Activated CD4-positive, CD25-positive, alpha-beta regulatory T cell treated with anti-CD3 and anti-CD28 coated beads, Interleukin-2, amount 50 U/mL, for 24 hours (primary cell): ENCODE measurements around the gene CCBE1.
A peak's percentile ranks its signal among the peaks of the same experiment; 100 is the strongest.

ENCODE experiments used
- ATAC-seq, 2 donors: fragments of 150-1000 bp; cut with Tn5 transposase; one replicate each; pipeline ENCODE4 v1.10.0; 2021; ENCODE audit warnings: mild to moderate bottlenecking in 1 of 2, moderate library complexity in 1 of 2

CCBE1 gene

GRCh38 chr18:59565957-59566356 lies 131.3 kb downstream of the CCBE1 start:
- ATAC-seq: no peak

DNA sequence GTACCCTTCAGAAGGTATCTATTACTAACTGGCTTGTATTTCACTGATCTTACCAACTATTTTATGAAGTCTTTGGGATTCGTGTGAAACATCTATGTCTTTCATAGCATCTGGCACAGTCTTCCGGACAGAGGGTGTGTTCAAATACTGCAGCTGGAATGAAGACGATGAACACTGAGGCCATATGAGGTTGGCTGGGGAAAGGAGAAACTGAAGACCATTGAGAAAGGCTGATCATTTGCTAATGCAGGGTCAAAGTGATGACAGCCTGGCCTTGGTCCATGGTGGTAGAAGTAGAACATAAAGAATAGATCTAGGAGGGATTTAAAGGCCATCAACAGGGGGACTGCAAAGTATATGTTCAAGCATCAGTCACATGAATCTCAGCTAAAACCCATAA lies 132.7 kb downstream of the CCBE1 start:
- no peak for ATAC-seq

DNA sequence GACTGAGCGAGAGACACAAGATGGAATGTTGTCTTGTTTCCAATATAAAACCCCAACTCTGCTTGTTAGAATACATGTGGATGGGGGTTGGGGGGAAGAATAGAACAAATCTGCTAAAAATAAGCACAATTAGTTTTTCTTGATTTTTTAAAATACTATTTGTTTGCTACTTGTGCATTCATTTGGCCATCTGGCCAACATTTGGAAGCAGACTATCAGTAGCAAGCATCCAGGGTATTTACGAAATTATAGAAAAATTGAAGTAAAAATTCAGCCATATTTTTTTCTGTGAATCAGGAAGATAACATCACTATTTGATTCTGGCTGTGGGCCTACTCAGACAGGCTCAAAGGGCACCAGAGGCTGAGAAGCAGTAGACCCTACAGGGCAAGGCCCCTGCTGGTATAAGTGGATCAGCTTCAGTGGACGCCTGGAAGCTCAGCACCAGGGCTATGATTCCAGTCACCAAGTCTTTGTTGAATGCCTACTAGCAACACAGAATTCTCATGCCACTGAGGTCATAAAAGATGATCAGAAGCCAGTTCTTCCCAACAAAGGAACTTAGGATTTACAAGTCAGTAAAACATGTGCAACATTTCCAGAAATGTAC lies 133.9 kb downstream of the CCBE1 start:
- no peak for ATAC-seq

DNA sequence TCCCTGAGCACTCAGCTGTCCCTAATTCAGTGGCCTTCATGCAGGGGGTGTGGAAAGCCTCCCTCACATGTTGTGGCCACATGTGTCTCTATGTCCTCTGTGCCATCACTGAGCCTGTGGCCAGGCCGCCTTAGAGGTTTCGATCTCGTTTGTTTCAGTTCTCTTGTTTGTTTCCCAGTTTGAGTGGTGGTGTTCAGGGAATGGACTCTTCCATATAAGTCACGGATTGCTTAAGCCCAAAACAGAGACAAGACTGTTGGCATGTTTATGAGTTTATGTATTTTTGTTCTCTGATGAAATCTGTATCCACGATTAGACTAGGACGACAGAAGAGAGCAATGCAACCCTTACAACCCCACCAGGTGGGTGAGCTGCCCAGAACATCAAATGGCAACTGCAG lies 134.5 kb downstream of the CCBE1 start:
- ATAC-seq: no peak

- ATAC-seq: no peak
Observed at GRCh38 chr18:59561612-59562011, 135.6 kb downstream of the CCBE1 start.

DNA sequence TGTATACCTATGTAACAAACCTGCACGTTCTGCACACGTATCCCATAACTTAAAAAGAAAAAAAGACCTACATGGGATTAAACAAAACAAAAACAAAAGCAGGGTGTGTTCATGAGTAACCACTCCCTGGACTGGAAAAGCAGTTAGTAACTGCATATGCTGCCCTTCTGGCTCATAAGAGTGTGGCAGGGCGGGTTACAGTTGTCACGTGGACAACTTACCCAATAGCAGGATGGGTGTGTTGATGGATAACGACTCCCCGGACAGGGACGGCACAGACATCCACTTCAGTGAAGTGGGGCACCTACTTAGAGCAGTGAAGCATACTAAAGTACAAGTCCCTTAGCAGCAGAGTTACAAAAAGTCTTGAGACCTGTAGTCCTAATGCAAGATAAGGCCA lies 136.7 kb downstream of the CCBE1 start:
- no peak for ATAC-seq

DNA sequence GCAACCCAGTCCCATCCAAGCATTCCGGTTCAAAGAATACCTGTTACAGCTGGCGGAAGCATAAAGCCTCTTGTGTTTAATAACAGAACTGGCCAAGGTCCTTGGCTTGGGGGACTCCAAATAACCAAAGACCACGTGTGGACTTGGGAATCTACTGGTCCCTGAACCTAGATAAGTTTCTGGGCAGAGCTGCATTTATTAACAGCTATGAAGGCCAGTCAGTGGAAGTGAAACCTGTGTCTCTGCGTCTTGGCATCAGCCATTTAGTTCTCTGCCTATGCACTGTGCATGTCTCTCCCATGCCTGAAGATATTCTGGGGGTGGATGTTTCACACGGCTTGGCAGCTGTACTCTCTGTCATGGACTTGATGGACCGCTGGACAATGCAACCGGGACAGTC lies 137.7 kb downstream of the CCBE1 start:
- ATAC-seq: no peak

- ATAC-seq: no peak
Observed at GRCh38 chr18:59555995-59556659, 141.1 kb downstream of the CCBE1 start.

- no peak for ATAC-seq
Observed at GRCh38 chr18:59554796-59555335, 142.4 kb downstream of the CCBE1 start.

- no peak for ATAC-seq
Observed at GRCh38 chr18:59553273-59553870, 143.9 kb downstream of the CCBE1 start.

DNA sequence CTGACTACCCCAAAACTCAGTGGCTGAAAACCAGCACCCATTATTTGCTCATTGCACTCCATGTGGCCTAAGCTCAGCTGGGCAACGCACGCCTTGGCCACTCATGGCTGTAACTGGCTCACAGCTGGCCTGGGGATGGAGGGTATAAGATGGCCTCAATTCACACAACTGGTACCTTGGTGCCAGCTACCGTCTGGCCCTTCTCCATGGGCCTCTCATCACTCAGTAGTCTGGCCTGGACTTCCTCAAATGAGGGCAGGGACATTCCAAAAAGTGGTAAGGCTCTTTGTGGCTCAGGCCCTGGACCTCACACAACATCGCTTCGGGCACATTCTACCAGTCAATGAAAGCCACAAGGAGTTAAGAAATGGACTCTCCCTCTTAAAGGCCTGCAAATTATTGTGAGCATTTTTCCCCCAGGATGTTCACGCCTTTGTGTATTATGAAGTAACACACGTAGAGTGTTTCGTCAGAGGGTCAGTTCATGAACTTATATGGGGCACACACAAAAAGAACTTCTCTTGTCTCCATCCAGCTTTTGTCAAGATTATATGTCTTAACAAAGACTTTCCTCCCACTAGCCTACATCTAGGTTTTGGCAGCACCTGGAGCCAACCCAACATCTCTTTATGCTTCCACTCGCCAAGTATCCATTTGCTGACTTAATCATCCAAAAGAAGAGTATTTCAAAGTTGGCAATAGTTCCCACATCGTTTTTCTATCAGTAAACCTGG lies 145.2 kb downstream of the CCBE1 start:
- no peak for ATAC-seq

- no peak for ATAC-seq
Observed at GRCh38 chr18:59550174-59550516, 147.1 kb downstream of the CCBE1 start.

DNA sequence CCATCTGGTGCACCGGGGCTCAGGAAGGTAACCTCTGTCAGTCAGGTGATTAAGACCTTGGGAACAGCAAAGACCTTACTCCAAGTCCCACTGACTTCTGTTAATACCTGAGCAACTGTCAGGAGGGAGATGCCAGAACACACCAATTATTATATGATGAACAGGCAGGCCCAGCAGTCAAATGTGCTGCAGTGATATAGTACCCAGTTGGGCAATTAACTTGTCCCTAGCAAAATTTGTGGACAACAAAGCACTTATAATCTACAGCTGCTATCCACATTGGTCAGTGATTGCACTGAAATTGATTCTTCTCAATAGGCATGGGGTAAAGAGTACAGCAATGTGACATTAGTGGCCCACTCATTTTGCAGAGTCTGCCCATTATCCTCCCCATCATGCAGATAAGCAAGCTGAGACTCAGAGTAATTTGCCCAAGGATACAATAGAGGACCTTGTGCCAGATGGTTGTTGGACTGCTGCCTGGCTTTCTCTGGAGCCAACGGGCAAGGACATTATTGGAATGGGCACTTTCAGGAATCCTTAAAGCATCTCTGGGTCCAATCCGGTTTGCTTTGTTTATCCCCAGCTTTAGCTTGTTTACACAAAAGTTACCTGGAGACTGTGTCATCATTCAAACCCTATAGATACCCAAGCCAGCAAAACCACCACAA lies 147.6 kb downstream of the CCBE1 start:
- no peak for ATAC-seq

DNA sequence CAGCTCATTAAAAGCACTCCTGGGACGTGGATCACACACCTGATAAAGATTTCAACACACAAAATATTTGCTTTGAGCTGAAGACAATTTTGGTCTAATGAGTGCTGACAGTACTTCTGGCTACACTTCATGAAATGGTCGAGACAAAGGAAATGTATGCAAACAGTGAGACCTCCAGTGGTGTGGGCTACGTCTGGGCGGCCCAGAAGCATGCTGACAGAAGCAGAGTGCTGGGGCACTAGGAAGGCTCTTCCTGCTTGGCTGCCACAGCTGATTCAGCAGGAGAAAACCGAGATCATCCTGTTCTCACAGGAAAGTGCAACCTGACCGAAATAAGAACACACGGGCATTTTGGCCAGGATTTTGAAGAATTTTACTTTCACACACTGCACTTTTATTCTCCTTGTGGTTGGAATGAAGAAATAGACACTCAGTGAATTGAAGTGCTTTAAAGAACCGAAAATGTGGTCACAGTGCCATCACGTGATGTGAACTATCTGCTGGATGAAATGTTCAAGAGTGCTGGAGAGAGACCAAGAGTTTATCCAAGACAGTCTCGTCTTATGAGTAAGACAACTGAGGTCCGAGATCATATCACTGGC lies 149.5 kb downstream of the CCBE1 start:
- ATAC-seq: no peak

GRCh38 chr18:59546188-59546587 lies 151.0 kb downstream of the CCBE1 start:
- ATAC-seq: peak; percentile 51 to 65

DNA sequence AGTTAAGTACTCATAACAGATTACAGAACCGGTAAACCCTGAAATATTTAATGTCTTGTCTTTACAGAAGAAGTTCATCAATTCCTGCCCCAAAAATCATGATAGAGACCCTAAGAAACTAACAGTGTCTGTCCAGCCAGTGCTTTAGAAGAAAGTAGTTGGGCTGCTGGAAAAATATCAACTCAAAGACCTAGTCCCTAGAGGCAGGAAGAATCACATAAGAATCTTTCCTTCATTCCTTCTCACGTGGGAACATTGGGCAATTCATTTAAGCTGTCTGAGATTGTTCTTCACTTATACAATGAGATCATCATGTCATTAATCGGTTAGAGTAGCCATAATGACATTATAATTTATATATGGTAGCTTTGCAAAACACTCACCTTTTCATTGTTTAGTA lies 156.4 kb downstream of the CCBE1 start:
- no peak for ATAC-seq

- no peak for ATAC-seq
Observed at GRCh38 chr18:59540346-59540745, 156.9 kb downstream of the CCBE1 start.

DNA sequence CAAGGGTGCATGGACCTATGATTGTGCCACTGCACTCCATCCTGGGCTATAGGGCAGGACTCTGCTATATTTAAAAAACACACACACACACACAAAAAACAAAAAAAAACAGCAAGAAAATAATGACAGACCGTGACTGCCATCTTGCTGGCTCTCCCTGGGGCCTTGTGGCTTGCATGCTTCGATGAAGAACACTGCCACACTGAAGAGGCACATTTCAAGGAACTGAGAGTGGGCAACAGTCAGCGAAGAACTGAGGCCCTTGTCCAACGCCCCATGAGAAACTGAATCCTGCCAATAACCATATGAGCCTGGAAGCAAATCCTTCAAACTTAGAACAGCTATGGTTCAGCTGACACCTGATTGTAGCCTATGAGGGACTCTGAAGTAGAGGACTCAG lies 158.1 kb downstream of the CCBE1 start:
- no peak for ATAC-seq

DNA sequence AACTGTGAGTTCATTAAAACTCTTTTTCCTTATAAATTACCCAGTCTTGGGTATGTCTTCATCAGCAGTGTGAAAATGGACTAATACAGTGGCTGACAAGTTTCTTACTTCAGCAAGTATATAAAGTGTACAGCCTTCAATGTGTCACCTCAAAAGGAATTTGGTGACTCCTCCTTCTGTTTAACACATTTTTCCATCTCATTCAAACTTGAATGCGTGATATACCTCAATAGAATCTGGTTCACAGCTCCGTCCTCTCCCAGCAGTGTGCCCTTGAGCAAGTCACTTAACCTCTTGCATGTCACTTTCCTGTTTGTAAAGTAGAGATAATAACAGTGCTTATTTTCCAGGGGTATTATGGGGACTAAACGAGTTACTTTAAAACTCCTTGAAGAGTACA lies 159.6 kb downstream of the CCBE1 start:
- ATAC-seq: no peak

- ATAC-seq: no peak
Observed at GRCh38 chr18:59536166-59536565, 161.1 kb downstream of the CCBE1 start.

GRCh38 chr18:59535055-59535454 lies 162.2 kb downstream of the CCBE1 start:
- no peak for ATAC-seq

DNA sequence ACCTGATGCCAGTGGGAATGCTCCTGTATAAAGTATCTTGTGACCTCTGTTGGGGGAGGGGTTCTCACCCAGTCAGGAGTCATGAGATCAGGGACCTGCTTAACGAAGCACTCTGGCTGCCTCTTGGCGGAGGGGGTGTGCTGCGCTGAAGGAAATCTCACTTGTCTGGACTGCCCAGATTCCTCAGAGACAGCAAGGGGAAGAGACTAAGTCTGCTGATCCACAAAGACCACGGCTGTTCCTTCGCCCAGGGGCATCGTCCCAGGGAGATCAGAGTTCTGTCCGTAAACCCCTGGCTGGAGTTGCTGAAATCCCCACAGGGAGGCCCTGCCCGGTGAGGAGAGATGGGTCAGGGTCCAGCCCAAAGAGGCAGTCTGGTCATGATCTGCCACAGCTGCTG lies 168.4 kb downstream of the CCBE1 start:
- no peak for ATAC-seq
